KOPT-K1 (cell line): ENCODE data around the gene HDAC9.

Experiments
- H3K27ac ChIP-seq: fragments of 200-600 bp; sonication (generic); 2 replicates; pipeline ENCODE4 v1.5.1; 2016; ENCODE audit warnings: antibody characterized with exemption, mild to moderate bottlenecking, low read depth, low read length; ENCODE audit not compliant: poor library complexity, severe bottlenecking
- H3K36me3 ChIP-seq: fragments of 200-600 bp; sonication (generic); 2 replicates; pipeline ENCODE4 v1.5.1; 2017; ENCODE audit warnings: antibody characterized with exemption, mild to moderate bottlenecking, low read length, moderate library complexity; ENCODE audit not compliant: insufficient read depth
- H3K9me3 ChIP-seq: fragments of 200-600 bp; sonication (generic); 2 replicates; pipeline ENCODE4 v1.5.1; 2017; ENCODE audit warnings: antibody characterized with exemption, low read length, mild to moderate bottlenecking; ENCODE audit not compliant: insufficient read depth, poor library complexity, severe bottlenecking

HDAC9 gene

GRCh38 chr7:18473119-18473518 lies 22.4 kb upstream of the HDAC9 start:
- no peak overlapping the region for H3K27ac ChIP-seq
- no peaks in the 10 kb centered on the region for H3K36me3 ChIP-seq
- H3K9me3 ChIP-seq, result no peaks in the 10 kb centered on the region

- Histone ChIP-seq H3K9me3 (no peaks in the 10 kb centered on the region), H3K36me3 (no peaks in the 10 kb centered on the region), H3K27ac (no peak overlapping the region)
Measured at GRCh38 chr7:18474944-18475343, 20.6 kb upstream of the HDAC9 start.

- H3K9me3 ChIP-seq, result no peaks in the 10 kb centered on the region
- H3K36me3 ChIP-seq, result no peaks in the 10 kb centered on the region
- no peak overlapping the region for H3K27ac ChIP-seq
Measured at GRCh38 chr7:18475488-18475887, 20.1 kb upstream of the HDAC9 start.

- no peaks in the 10 kb centered on the region for H3K36me3 ChIP-seq
- no peaks in the 10 kb centered on the region for H3K9me3 ChIP-seq
- H3K27ac ChIP-seq, result no peak overlapping the region
Measured at GRCh38 chr7:18481776-18482175, 13.8 kb upstream of the HDAC9 start.

GRCh38 chr7:18488049-18488448 lies 7.5 kb upstream of the HDAC9 start:
- Histone ChIP-seq H3K27ac (no peak overlapping the region), H3K9me3 (no peaks in the 10 kb centered on the region), H3K36me3 (no peaks in the 10 kb centered on the region)

GRCh38 chr7:18489624-18490023 lies 5.9 kb upstream of the HDAC9 start:
- Histone ChIP-seq H3K9me3 (no peaks in the 10 kb centered on the region), H3K36me3 (no peaks in the 10 kb centered on the region), H3K27ac (no peak overlapping the region)

- Histone ChIP-seq H3K36me3 (no peaks in the 10 kb centered on the region), H3K27ac (no peak overlapping the region)
Measured at GRCh38 chr7:18491871-18492270, 3.7 kb upstream of the HDAC9 start.

GRCh38 chr7:18494406-18494805 lies 1.1 kb upstream of the HDAC9 start:
- no peaks in the 10 kb centered on the region for H3K36me3 ChIP-seq
- H3K9me3 ChIP-seq, result no peaks in the 10 kb centered on the region
- no peak overlapping the region for H3K27ac ChIP-seq

More at GRCh38 chr7:18491871-18492270, 3.7 kb upstream of the HDAC9 start:
- H3K9me3 ChIP-seq, result no peaks in the 10 kb centered on the region

GRCh38 chr7:18494821-18495408 lies 634 bp upstream of the HDAC9 start:
- H3K27ac ChIP-seq, result no peak overlapping the region
- no peaks in the 10 kb centered on the region for H3K36me3 ChIP-seq
- no peaks in the 10 kb centered on the region for H3K9me3 ChIP-seq

GRCh38 chr7:18496341-18496700 lies 772 bp downstream of the HDAC9 start:
- Histone ChIP-seq H3K9me3 (no peaks in the 10 kb centered on the region), H3K27ac (no peak overlapping the region), H3K36me3 (no peaks in the 10 kb centered on the region)

GRCh38 chr7:18497082-18497481 lies 1.5 kb downstream of the HDAC9 start:
- H3K9me3 ChIP-seq, result no peaks in the 10 kb centered on the region
- H3K36me3 ChIP-seq, result no peaks in the 10 kb centered on the region
- H3K27ac ChIP-seq, result no peak overlapping the region

- no peaks in the 10 kb centered on the region for H3K9me3 ChIP-seq
- H3K27ac ChIP-seq, result no peak overlapping the region
- no peaks in the 10 kb centered on the region for H3K36me3 ChIP-seq
Measured at GRCh38 chr7:18497800-18498199, 2.3 kb downstream of the HDAC9 start.

- H3K27ac ChIP-seq, result no peak overlapping the region
- no peaks in the 10 kb centered on the region for H3K36me3 ChIP-seq
- H3K9me3 ChIP-seq, result no peaks in the 10 kb centered on the region
Measured at GRCh38 chr7:18498341-18498740, 2.8 kb downstream of the HDAC9 start.

- H3K9me3 ChIP-seq, result no peaks in the 10 kb centered on the region
- H3K36me3 ChIP-seq, result no peaks in the 10 kb centered on the region
- H3K27ac ChIP-seq, result no peak overlapping the region
Measured at GRCh38 chr7:18499407-18500177, 4.0 kb downstream of the HDAC9 start.

GRCh38 chr7:18503126-18503866 lies 7.7 kb downstream of the HDAC9 start:
- no peaks in the 10 kb centered on the region for H3K9me3 ChIP-seq
- H3K27ac ChIP-seq, result no peak overlapping the region

More at GRCh38 chr7:18503126-18503866, 7.7 kb downstream of the HDAC9 start:
- H3K36me3 ChIP-seq, result no peaks in the 10 kb centered on the region
